Tibial artery (tissue), 4 donors: Measurements from ENCODE around the gene RPL19.

Experiments used
- DNase-seq, 2 donors: peaks; one replicate each; pipeline ENCODE4 v3.0.0-alpha.2; 2019
- H3K27ac ChIP-seq, 2 donors: fragments of 200-600 bp; sonication (generic) in 1 of 2; 1 replicate in 1 of 2; 2 replicates in 1 of 2; pipeline ENCODE4 v1.5.1; 2018 to 2019; ENCODE audit warnings: mild to moderate bottlenecking in 1 of 2
- H3K27me3 ChIP-seq, 2 donors: fragments of 200-600 bp; sonication (generic) in 1 of 2; one replicate each; pipeline versions ENCODE4 v1.5.1 to v1.6.0; 2016 to 2019
- H3K36me3 ChIP-seq, 3 donors: fragments of 200-600 bp; sonication (generic) in 2 of 3; one replicate each; pipeline ENCODE4 v1.5.1; 2016 to 2019; ENCODE audit warnings: mild to moderate bottlenecking in 2 of 3
- H3K4me1 ChIP-seq, 4 donors: fragments of 200-600 bp; sonication (generic) in 2 of 4; 1 replicate in 3 of 4; 2 replicates in 1 of 4; pipeline ENCODE4 v1.5.1; 2016 to 2019
- H3K4me3 ChIP-seq, 2 donors: fragments of 200-600 bp; sonication (generic) in 1 of 2; 1 replicate in 1 of 2; 2 replicates in 1 of 2; pipeline ENCODE4 v1.5.1; 2018 to 2019; ENCODE audit warnings: mild to moderate bottlenecking in 2 of 2
- H3K9me3 ChIP-seq, 3 donors: fragments of 200-600 bp; sonication (generic) in 1 of 3; one replicate each; pipeline ENCODE4 v1.5.1; 2016 to 2019
- CTCF ChIP-seq, 2 experiments: fragments of 200-600 bp in 1 of 2; fragments of 450-650 bp in 1 of 2; IDR thresholded peaks; one replicate each; pipeline ENCODE4 v1.5.1; 2017 to 2019; ENCODE audit warnings: antibody characterized with exemption in 2 of 2, mild to moderate bottlenecking in 1 of 2, moderate library complexity in 1 of 2
- intact Hi-C: fragments of 100-400 bp; cut with DNase I; formaldehyde crosslinking; loops from one replicate; pipeline ENCODE4 v1.15.0; 2023; ENCODE audit warnings: low total_unique reads

The RPL19 gene

GRCh38 chr17:39225959-39226683, 26.0 kb downstream of the RPL19 start:
- intact Hi-C loops = no loop called here
- no peaks in the 10 kb centered on the region for H3K27me3 ChIP-seq
- DNase-seq = peak; percentile 85 to 97
- peaks cover 0 to 64% (median 47%) of the 10 kb centered on the region in 4 donors for H3K4me1 ChIP-seq
- H3K36me3 ChIP-seq = peaks cover 0 to 7% (median 0%) of the 10 kb centered on the region in 3 donors
- peak overlapping the region; percentile 64 to 74 for H3K4me3 ChIP-seq
- TF ChIP-seq CTCF (IDR thresholded peaks at IDR 0.05) = no peak
- no peaks in the 10 kb centered on the region for H3K9me3 ChIP-seq
- peak overlapping the region; percentile 93 to 94 for H3K27ac ChIP-seq

- Histone ChIP-seq H3K4me1 (peaks cover 0 to 64% (median 48%) of the 10 kb centered on the region in 4 donors), H3K9me3 (no peaks in the 10 kb centered on the region), H3K36me3 (peaks cover 0 to 7% (median 0%) of the 10 kb centered on the region in 3 donors), H3K4me3 (no peak overlapping the region), H3K27ac (peak overlapping the region; percentile 19 to 29), H3K27me3 (no peaks in the 10 kb centered on the region)
- TF ChIP-seq CTCF (IDR thresholded peaks at IDR 0.05) = no peak
- DNase-seq = no peak
- intact Hi-C loops = no loop called here
Observed at GRCh38 chr17:39227364-39227919, 27.4 kb downstream of the RPL19 start.

GRCh38 chr17:39229274-39229913, 29.3 kb downstream of the RPL19 start:
- H3K27me3 ChIP-seq = no peaks in the 10 kb centered on the region
- H3K4me1 ChIP-seq = peaks cover 0 to 48% (median 32%) of the 10 kb centered on the region in 4 donors
- no peak for TF ChIP-seq CTCF (IDR thresholded peaks at IDR 0.05)
- H3K27ac ChIP-seq = peak overlapping the region; percentile 36 to 75
- DNase-seq = no peak
- intact Hi-C loops = no loop called here
- no peak overlapping the region for H3K4me3 ChIP-seq
- H3K9me3 ChIP-seq = no peaks in the 10 kb centered on the region
- no peaks in the 10 kb centered on the region for H3K36me3 ChIP-seq

- intact Hi-C loops = loop anchor here (2.0 to 10.0 kb wide), 3 partner anchors 24 to 66 kb away; partner anchors contain the start of genes ARL5C and CACNB1
- no peak for TF ChIP-seq CTCF (IDR thresholded peaks at IDR 0.05)
Observed at GRCh38 chr17:39230361-39230760, 30.3 kb downstream of the RPL19 start.

GRCh38 chr17:39231091-39231561, 31.0 kb downstream of the RPL19 start:
- peak; percentile 46 to 92 for DNase-seq
- intact Hi-C loops = loop anchor here (2.0 to 10.0 kb wide), 3 partner anchors 24 to 66 kb away; partner anchors contain the start of genes ARL5C and CACNB1
- Histone ChIP-seq H3K27ac (peak overlapping the region; percentile 72 to 75), H3K9me3 (no peaks in the 10 kb centered on the region), H3K36me3 (no peaks in the 10 kb centered on the region), H3K4me1 (peaks cover 0 to 34% (median 27%) of the 10 kb centered on the region in 4 donors), H3K4me3 (no peak overlapping the region), H3K27me3 (no peaks in the 10 kb centered on the region)
- no peak for TF ChIP-seq CTCF (IDR thresholded peaks at IDR 0.05)

More at GRCh38 chr17:39230361-39230760, 30.3 kb downstream of the RPL19 start:
- no peaks in the 10 kb centered on the region for H3K36me3 ChIP-seq
- no peak overlapping the region for H3K4me3 ChIP-seq
- no peaks in the 10 kb centered on the region for H3K9me3 ChIP-seq
- H3K27ac ChIP-seq = peak overlapping the region; percentile 72 to 75
- H3K27me3 ChIP-seq = no peaks in the 10 kb centered on the region
- DNase-seq = no peak
- peaks cover 0 to 40% (median 30%) of the 10 kb centered on the region in 4 donors for H3K4me1 ChIP-seq
